Upper lobe of left lung (tissue), 4 donors: ENCODE data around the gene L1TD1.

Source experiments
- CTCF ChIP-seq, 6 experiments: fragments of 450-650 bp in 4 of 6; fragments of 200-600 bp in 2 of 6; sonication (generic) in 2 of 6; IDR thresholded peaks; one replicate each; pipeline ENCODE4 v1.5.1; 2016 to 2019; ENCODE audit warnings: antibody characterized with exemption in 6 of 6
- EP300 ChIP-seq, 4 donors: sonication (generic); formaldehyde crosslinking; IDR thresholded peaks; one replicate each; pipeline ENCODE4 v1.5.1; 2017; ENCODE audit warnings: antibody characterized with exemption in 4 of 4, control low read depth in 2 of 4
- POLR2A ChIP-seq, 4 donors: fragments of 450-650 bp; IDR thresholded peaks; one replicate each; pipeline ENCODE4 v1.5.1; 2016 to 2017; ENCODE audit warnings: antibody characterized with exemption in 4 of 4, mild to moderate bottlenecking in 2 of 4

- TF ChIP-seq CTCF (IDR thresholded peaks at IDR 0.05) (no peak), POLR2A (IDR thresholded peaks at IDR 0.05) (no peak), EP300 (IDR thresholded peaks at IDR 0.05) (no peak)
Measured at GRCh38 chr1:62198781-62199125, 4.1 kb downstream of the L1TD1 start.
